Ovary (tissue), 9 donors: ENCODE results near the gene IL12RB1. TPM values are rescaled to one million over a fixed set of nuclear protein-coding genes. Genes with fewer than 3 reads are reported as not detected.
A peak's percentile ranks its signal among the peaks of the same experiment; 100 is the strongest.

Source experiments
- DNase-seq, 5 donors: peaks; one replicate each; pipeline ENCODE4 v3.0.0-alpha.2; 2019 to 2020
- H3K27ac ChIP-seq, 2 donors: fragments of 200-600 bp; one replicate each; pipeline versions ENCODE4 v1.5.1 to v1.8.0; 2019 to 2022
- H3K27me3 ChIP-seq: fragments of 200-600 bp; one replicate; pipeline ENCODE4 v1.8.0; 2022
- H3K36me3 ChIP-seq: fragments of 200-600 bp; sonication (generic); one replicate; pipeline ENCODE4 v1.5.1; 2019
- H3K4me1 ChIP-seq: one replicate; pipeline ENCODE4 v1.8.1; 2013; ENCODE audit warnings: mild to moderate bottlenecking, moderate library complexity; ENCODE audit not compliant: insufficient read depth
- H3K4me3 ChIP-seq: fragments of 200-600 bp; sonication (generic); one replicate; pipeline ENCODE4 v1.5.1; 2017
- H3K9me3 ChIP-seq, 2 donors: fragments of 200-600 bp in 1 of 2; sonication (generic) in 1 of 2; one replicate each; pipeline versions ENCODE4 v1.5.1 to v1.8.1; 2013 to 2019; ENCODE audit warnings: mild to moderate bottlenecking in 1 of 2, moderate library complexity in 1 of 2
- EP300 ChIP-seq: sonication (generic); formaldehyde crosslinking; IDR thresholded peaks from one replicate; pipeline ENCODE4 v1.6.1; 2017; ENCODE audit warnings: antibody characterized with exemption
- POLR2A ChIP-seq: fragments of 450-650 bp; IDR thresholded peaks from one replicate; pipeline ENCODE4 v1.6.1; 2017; ENCODE audit warnings: antibody characterized with exemption, mild to moderate bottlenecking, moderate library complexity
- WGBS, 3 donors: extraction: QIAGEN DNeasy Blood & Tissue Kit in 1 of 3; methylation state at CpG; one replicate each; pipeline versions ENCODE4 v1.1.5 to v1.1.7; 2013 to 2017; 5-methylcytosine and 5-hydroxymethylcytosine counted together
- intact Hi-C, 4 donors: fragments of 100-400 bp; cut with DNase I; formaldehyde crosslinking; loops; one replicate each; pipeline versions ENCODE4 v1.11.0 to v1.15.1; 2022 to 2023
- polyA plus RNA-seq, 2 donors: library from polyadenylated mRNA; stranded (reverse); fragments of 200-250 nt in 1 of 2; fragments of 350-450 nt in 1 of 2; fragmentation: Illumina TruSeq in 1 of 2; extraction: RNeasy Lipid Tissue Mini Kit (QIAGEN cat#74804) in 1 of 2; gene quantifications; one replicate each; pipeline ENCODE4 v1.2.3, GENCODE V29; 2013 to 2014
- total RNA-seq, 7 donors: library from RNA; depleted of rRNA in 2 of 7; stranded (reverse); fragments of >200 nt in 2 of 7; fragmentation: NEBNext Ultra II Directional in 3 of 7; extraction: Animal tissue kit (Norgen Biotek cat#: 25700) in 3 of 7; gene quantifications; one replicate each; pipeline versions ENCODE4 v1.1.0 to v1.2.4, GENCODE V29; 2016 to 2023
- TF ChIP-seq, protein P1 (sequence below), 3 donors: fragments of 450-650 bp in 2 of 3; fragments of 200-600 bp in 1 of 3; IDR thresholded peaks; one replicate each; pipeline versions ENCODE4 v1.5.1 to v1.8.0; 2016 to 2022; ENCODE audit warnings: antibody characterized with exemption in 3 of 3, mild to moderate bottlenecking in 1 of 3
- donor health status: DM: no; HTN: no; CAD: no; lungs with moderate emphysema.
- donor health status: DM: no; HTN: no; CAD: no.
- donor health status: Bipolar disorder and iron deficiency.
- donor health status: DM: yes; HTN: yes; CAD: no.
- donor health status: DM: no; HTN: no; CAD: no.
- donor health status: DM: yes; HTN: yes; CAD: no.

The IL12RB1 gene
- total and polyA plus RNA-seq, 9 donors: 0.22 to 0.89 (median 0.57) TPM

DNA sequence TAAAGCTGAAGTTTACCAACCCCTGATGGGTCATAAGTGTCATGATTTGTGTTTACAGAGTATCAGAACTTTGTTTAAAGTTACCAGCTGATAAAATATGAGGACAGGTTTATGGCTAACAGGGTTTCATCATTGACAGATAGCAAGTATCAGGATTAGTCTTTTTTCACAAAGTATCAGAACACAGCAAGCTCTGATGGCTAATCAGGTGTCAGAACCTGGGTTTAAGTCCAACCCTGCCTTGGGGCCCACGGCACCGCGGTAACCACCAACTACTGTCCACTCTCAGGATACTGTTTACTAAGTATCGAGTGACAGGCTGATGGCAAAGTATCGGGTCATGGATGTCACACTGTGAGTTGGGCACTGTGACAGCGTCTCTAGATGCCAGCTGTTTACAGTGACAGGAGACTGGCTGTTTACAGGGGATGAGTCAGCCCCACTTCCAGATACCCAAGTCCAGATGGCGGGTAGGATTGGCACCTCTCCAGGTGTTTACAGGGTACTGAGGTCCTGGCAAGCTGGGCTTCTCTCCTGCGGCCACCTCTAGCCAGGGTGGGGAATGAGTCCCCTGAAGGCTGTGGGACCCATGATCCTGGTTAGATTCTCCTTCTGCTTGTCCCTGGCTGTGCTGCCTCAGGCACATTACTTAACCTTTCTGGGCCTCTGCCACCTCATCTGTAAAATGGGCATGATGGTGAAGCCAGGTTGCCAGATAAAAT lies 57.0 kb downstream of the IL12RB1 start:
- Histone ChIP-seq H3K27me3 (no peaks in the 10 kb centered on the region), H3K27ac (no peak overlapping the region), H3K4me1 (no peaks in the 10 kb centered on the region), H3K4me3 (no peak overlapping the region), H3K36me3 (no peaks in the 10 kb centered on the region), H3K9me3 (no peaks in the 10 kb centered on the region)
- 54 to 69% (median 58%) methylated on average over 8 of the region's 8 CpGs for WGBS, 3 donors
- intact Hi-C loops: no loop called here
- no peak for TF ChIP-seq EP300
- TF ChIP-seq, protein P1, sequence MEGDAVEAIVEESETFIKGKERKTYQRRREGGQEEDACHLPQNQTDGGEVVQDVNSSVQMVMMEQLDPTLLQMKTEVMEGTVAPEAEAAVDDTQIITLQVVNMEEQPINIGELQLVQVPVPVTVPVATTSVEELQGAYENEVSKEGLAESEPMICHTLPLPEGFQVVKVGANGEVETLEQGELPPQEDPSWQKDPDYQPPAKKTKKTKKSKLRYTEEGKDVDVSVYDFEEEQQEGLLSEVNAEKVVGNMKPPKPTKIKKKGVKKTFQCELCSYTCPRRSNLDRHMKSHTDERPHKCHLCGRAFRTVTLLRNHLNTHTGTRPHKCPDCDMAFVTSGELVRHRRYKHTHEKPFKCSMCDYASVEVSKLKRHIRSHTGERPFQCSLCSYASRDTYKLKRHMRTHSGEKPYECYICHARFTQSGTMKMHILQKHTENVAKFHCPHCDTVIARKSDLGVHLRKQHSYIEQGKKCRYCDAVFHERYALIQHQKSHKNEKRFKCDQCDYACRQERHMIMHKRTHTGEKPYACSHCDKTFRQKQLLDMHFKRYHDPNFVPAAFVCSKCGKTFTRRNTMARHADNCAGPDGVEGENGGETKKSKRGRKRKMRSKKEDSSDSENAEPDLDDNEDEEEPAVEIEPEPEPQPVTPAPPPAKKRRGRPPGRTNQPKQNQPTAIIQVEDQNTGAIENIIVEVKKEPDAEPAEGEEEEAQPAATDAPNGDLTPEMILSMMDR (IDR thresholded peaks at IDR 0.05): no peak
- no peak for TF ChIP-seq POLR2A
- no peak for DNase-seq

DNA sequence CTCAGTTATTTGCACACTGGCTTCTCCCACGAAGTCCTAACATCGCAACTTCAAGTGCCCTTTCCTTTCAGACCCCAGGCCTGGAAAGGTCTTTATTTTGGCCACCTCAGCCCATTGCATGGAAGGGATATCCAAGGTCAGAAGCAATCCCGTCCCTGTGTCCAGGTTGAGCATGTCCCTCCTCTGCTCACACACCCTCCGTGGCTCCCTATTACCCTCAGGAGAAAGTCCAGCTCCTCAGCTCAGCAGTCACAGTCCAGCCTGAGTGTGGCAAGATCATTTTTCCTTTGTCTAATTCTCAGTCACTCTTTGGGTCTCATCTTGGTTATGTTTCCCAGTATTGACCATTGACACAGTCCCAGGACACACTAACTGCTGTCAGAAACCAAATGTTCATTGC lies 59.6 kb downstream of the IL12RB1 start:
- TF ChIP-seq POLR2A: no peak
- TF ChIP-seq EP300: no peak
- TF ChIP-seq, protein P1 (IDR thresholded peaks at IDR 0.05): no peak
- intact Hi-C loops: no loop called here
- 77 to 84% (median 78%) methylated on average over 4 of the region's 4 CpGs for WGBS, 3 donors

DNA sequence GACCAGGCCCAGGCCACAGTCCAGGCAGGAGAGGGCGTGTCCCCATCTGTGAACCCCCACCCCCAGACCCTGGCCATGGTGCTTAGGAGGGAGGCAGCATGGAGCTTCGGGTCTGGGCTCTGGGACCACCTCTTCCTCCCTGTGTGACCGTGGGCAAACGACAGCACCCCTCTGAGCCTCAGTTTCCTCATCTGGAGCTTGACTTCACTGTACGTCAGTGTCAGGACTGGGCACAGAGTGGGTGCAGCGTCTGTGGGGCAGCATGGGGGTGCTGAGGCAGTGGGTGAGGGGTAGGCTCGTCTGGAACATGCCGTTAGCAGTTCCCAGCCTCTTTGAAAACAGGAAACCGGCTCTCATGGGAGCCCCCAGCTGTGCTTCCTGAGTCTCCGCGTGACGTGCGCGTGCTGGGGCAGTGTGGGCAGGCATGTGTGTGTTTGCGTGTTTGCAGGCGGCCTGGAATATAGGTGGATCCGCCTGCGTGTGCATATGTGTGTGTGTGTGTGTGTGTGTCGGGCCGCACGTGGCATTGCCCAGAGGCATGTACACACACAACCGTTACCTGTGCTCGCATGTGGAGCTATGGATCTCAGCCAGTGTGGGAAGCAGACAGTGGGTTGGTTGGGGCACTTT lies 63.0 kb downstream of the IL12RB1 start:
- intact Hi-C loops: no loop called here
- no peak overlapping the region for H3K27ac ChIP-seq
- DNase-seq: peak in 2 of 5 donors; percentile 54 to 55
- H3K36me3 ChIP-seq: no peaks in the 10 kb centered on the region
- H3K27me3 ChIP-seq: no peaks in the 10 kb centered on the region
- WGBS, 3 donors: 57 to 71% (median 67%) methylated on average over 23 of the region's 23 CpGs
- no peaks in the 10 kb centered on the region for H3K9me3 ChIP-seq
- no peak overlapping the region for H3K4me3 ChIP-seq
- peaks cover 8% of the 10 kb centered on the region for H3K4me1 ChIP-seq
- TF ChIP-seq EP300: peak; percentile 56
- no peak for TF ChIP-seq POLR2A

More for the DNA sequence above, 59.6 kb downstream of the IL12RB1 start:
- no peak for DNase-seq
- H3K4me1 ChIP-seq: peaks cover 1% of the 10 kb centered on the region
- no peak overlapping the region for H3K27ac ChIP-seq
- H3K27me3 ChIP-seq: no peaks in the 10 kb centered on the region
- no peak overlapping the region for H3K4me3 ChIP-seq
- H3K9me3 ChIP-seq: no peaks in the 10 kb centered on the region
- H3K36me3 ChIP-seq: no peaks in the 10 kb centered on the region

DNA sequence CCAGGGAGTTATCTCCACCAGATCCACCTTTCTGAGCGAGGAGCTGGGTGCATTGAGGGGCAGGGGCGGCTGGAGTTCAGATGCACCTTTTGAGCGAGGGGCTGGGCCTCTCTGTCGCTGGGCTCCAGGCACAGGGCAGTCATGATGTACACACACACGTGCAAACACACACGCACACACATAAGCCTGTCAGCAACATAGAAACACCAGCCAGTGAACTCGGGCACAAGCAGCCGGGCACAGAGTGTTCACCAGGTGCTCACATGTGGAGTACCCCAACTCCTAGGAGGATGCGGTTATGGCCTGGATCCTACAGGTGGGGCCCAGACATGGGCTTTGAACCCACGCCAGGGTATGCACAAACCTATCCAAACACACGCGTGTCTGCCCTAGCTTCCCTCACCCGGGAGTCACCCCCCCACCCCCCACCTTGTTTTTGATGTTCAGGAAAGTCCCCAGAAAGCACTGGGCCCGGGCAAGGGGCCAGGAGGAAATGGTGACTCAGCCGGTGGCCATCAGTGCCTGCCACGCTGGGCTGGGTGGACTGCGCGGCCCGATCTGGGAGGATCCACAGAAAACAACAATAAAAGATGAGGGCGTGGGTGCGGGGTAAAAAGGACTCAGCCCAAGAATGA lies 65.5 kb downstream of the IL12RB1 start:
- intact Hi-C loops: no loop called here
- Histone ChIP-seq H3K36me3 (no peaks in the 10 kb centered on the region), H3K4me1 (peaks cover 8% of the 10 kb centered on the region), H3K27me3 (no peaks in the 10 kb centered on the region), H3K27ac (no peak overlapping the region), H3K9me3 (no peaks in the 10 kb centered on the region), H3K4me3 (no peak overlapping the region)
- 39 to 55% (median 40%) methylated on average over 20 to 21 of the region's 21 CpGs for WGBS, 3 donors
- peak in 4 of 5 donors; percentile 62 to 68 (median 66) for DNase-seq
- TF ChIP-seq POLR2A: no peak
- TF ChIP-seq, protein P1 (IDR thresholded peaks at IDR 0.05): no peak
- TF ChIP-seq EP300: no peak
